SHP77 treated with DMSO at 0.1 percent for 48 hours (cell line): ENCODE results near the gene SCTR.
A peak's percentile ranks its signal among the peaks of the same experiment; 100 is the strongest.

ENCODE experiments used
- DNase-seq: peaks from one replicate; lab custom pipeline; 2025; lab: John Stamatoyannopoulos, UW

SCTR gene

DNA sequence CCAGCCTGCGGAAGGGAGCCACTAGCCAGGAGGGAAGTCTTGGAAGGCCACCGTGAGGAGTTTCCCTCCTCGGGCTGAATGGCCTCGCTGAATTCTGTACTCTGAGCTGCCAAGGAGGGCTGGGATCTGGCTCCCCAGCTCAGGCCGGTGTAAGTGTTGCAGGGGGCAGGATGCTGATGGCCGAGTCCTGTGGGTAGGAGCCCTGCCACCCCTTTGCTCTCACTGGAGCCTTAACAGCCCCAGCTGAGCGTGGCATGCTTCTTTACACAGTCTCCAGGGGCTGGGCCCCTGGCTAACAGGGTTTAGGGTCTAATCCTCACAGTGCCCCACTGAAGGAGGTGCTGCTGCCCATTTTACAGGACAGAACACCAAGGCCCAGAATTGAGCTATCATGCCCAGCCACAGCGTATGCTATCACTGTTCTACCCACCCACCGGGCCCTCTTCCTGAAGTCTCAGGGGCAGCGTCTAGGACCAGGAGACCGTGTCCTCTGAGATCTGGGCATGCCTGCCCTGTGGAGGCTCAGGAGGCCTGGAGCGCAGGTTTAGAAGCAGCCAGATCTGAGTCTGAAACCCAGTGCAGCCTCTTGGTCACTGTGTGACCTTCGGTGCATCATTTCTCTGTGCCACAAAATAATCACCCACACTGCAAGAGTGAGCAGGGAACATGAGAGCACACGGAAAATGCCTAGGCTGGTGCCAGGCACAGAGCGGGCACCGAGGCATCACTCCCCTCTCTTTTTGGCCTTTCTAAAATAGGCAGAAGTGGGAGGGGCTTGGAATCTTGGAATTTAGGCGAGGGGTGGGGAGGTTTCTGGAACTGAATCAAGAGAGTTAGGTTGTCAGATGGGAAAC lies 49.7 kb downstream of the SCTR start:
- no peak for DNase-seq

DNA sequence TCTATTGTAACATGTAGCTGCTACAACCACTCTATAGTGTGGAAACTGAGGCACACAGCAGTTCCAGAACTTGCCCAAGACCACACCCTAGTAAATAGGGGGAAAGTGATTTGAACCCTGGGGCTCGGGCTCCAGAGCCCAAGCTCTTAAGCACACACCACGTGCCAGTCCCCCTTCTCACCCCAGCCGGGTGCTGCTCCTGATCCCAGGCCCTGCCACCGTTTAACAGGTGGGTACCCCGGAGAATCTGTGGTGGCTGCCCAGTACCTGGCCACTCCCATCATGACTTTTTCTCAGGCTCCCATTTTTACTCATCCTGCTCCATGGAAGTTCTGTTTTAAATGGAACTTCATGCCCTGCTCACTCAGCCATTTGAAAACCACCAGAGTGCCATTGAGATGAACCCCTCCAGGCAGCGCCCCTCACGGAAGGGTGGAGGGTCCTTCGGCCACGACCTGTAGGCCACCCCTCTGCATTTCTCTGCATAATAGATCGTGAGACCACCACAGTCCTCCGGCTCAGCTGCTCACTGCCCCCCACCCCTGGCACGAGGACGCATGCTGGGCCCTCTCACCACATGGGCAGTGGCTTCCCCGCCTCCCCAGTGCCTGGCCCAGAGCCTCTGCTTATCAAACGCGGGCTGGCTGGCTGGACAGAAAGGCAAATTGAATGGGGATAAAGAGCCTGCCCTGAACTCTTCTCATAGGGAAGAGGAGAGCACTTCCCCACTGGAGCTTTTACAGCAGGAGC lies 50.5 kb downstream of the SCTR start:
- DNase-seq: no peak

DNA sequence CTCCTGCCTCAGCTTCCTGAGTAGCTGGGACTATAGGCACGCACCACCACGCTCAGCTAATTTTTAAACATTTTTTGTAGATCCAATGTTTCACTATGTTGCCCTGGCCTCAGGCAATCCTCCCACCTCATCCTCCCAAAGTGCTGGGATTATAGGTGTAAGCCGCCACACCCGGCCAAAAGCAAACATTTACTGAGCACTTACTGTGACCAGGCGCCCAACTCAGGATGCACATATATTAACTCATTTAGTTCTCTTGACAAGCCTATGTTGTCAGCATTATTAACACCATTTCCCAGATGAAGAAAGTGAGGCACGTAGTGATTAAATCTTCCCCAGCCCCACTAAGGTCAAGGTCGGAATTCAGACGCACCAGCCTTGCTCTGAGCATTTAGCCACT lies 51.5 kb downstream of the SCTR start:
- DNase-seq: no peak

DNA sequence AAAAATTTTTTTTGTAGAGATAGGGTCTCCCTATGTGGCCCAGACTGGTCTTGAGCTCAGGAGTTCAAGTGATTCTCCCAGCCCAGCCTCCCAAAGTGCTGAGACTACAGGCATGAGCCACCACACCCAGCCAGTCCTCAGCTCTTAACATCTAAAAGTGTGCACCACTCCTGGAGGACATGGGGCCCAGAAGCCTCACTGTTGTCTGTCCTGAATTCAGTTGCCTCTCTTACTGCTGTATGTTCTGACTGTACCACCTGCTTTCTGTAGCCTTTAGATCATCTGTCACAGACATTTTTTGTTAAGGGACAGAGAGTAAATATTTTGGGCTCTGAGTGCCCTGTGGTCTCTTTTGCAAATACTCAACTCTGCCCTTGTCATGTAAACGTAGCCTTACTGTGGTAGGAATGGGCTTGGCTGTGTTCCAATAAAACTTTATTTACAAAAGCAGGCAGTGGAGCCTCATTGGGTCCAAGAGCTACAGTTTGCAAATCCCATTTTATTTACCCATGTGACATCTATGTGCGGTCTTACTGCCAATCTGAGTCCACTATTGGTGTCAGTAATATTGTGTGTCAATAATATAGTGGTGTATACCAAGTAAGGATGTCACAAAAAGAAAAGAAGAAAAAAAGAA lies 54.5 kb downstream of the SCTR start:
- DNase-seq: peak; percentile 96

DNA sequence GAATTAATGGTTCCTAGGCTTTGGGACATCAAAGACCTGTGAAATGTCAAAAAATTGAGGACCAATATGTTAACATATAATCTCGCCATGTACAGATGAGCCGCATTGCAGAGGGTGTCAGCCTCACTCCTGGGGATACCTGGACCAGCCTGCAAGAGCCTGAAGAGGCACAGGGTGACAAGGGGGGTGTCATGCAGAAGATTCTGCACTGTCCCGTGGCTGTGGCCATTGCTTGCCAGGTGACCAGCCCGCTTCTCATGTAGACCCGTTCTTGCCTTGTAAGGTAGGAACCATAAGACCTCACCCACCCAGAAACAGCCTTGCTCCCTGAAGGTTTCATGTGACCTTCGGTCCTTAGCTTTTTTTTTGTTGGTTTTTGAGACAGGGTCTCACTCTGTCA lies 55.2 kb downstream of the SCTR start:
- DNase-seq: no peak

DNA sequence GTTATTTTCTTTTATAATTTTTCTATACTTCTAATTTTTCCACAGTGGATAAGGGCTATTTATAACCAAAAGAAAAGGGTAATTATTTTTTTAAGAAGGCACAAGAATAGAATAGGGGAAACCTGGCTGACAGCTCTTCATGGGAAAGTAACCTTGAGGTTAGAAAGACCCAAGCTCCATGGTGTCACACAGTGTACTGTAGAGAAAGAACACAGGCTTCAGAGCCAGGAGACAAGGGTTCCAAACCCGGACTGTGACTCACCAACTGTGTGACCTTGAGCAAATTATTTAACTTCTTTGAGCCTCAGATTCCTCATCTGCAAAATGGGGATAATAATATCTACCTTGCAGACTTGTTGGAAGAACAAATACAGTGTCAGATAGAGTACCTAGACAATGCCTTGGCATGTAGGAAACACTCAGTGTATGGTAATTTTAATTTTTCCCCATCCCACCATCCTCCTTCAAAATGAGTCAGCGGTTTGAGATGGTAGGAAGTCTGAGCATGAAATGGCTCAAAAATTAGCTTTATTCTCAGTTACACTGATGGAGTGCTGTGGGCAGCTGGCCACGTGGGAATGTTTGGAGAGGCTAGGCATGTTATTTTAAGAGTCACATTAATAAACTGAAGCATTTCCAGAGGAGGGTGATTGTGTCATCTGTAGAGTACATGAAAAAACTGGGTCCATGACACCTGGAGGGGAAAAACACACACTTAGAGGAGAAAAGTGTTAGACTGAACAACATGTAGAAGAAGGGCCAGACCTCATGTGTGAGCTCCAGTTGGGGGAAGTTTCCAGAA lies 55.9 kb downstream of the SCTR start:
- DNase-seq: peak; percentile 13

DNA sequence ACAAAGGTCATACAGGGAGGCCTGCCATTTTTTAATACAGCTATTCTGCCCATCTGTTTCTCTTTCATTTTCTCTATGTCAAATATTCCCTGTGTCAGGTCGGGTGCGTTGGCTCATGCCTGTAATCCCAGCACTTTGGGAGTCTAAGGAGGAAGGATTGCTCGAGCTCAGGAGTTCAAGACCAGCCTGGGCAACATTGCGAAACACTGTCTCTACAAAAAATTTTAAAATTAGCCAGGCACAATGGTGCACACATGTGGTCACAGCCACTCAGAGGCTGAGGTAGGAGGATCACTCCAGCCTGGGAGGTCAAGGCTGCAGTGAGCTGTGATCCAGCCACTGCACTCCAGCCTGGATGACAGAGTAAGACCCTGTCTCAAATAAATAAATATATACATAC lies 57.9 kb downstream of the SCTR start:
- DNase-seq: no peak

DNA sequence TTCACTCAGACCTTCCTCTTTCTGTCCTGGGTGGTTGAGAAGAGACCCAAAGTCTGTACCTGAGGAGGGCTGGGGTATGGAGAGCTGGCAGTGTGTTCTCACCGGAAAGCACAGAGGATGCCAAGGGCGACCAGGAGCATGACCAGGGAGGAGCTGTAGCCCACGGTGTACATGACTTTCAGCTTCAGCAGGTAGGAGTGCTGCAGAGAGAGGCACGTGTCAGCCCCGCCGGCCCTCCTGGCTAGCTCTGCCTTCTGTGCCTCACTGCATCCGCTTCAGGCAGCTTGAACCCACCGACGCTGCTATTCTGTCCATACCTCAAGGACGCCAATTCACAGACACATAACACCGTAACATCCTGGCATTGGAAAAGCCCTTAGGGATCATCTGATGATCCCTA lies 58.6 kb downstream of the SCTR start:
- DNase-seq: no peak

DNA sequence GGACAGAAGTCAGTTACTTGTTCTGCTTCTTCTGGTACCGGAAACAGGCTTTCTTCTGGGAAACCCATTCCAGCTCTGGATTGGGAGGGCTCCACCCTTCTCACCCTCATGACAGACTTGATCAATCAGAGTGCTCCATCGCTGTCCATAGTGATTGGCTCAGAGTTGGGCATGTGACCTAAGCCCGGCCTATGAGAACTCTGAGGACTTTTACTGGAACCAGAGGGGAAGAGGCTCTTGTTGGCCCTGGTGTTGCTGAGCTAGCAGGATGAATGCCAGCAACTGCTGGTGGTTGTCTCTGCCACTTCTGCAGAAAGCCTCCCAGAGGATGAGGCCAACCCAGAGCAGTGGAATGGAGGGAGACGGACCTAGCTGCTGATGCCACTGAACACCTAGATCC lies 59.3 kb downstream of the SCTR start:
- DNase-seq: no peak

DNA sequence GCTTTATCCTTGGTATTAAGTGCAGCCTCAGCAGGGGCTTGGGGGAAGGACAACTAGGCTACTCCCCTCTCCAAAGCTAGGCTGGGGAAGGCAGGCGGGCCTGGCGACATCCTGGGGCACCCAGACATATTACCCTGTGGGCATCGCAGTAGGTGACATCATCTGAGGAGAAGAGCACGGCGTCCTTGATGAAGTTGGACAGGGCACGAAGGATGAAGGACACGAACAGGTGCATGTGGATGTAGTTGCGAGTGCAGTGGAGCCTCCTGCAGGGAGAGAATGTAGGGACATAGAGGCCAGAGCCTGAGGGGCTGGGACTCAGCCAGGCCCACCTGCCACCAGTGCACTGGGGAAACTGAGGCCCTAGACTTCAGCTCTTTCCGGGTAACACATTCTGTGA lies 60.3 kb downstream of the SCTR start:
- no peak for DNase-seq

DNA sequence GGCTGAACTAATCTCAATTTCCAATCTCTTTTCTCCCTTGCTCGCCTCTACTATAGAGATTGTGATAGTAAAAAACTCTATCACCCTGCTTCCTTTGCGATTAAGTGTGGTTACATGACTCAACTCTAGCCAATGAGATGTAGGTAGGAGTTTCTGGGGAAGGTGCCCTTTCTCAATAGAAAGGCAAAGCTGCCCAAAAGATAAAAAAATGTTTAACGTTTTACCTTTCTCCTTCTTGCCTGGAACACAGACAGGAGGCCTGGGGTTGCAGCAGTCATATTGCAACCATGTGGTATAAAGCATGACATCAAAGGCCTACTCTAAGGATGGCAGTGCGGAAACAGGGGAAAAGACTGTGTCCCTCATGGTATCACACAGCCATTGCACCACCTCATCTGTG lies 61.1 kb downstream of the SCTR start:
- DNase-seq: no peak

DNA sequence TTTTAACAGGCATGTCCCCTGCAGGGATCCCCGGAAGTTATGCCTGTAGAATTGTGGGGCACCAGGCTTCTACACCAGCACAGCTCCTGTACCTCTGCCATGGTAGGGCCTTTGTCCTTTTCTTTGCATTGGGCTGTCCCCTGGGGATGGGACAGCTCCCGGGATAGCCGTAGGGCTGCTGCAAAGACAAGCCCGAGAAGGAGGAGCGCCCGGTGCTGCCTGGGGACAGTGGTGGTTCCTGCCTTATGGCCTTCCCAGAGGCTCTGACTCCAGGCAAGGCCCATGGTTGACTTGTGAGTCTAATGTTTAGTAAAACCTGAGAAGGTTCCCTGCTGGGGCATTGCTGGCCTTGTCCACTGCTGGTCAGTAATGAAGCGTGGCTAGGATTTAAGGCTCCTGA lies 61.7 kb downstream of the SCTR start:
- no peak for DNase-seq

DNA sequence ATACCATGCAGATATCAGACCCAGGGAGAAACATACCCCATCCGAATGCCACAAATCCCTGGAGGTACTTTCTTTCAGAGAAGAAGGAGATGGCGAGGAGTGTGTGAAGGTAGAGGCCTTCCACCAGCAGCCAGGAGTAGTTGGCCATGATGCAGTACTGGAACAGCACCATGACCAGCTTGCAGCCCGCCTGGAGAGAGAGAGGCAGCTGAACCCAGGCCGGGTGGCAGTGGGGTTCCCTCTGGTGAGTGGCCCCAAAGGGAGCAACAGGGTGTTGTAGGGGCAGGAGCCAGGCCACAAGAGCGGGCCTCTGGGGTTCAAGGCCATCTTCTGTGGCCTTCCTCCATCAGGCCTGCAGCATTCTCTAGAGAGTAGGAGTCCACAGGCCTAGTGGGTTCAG lies 62.5 kb downstream of the SCTR start:
- DNase-seq: no peak

DNA sequence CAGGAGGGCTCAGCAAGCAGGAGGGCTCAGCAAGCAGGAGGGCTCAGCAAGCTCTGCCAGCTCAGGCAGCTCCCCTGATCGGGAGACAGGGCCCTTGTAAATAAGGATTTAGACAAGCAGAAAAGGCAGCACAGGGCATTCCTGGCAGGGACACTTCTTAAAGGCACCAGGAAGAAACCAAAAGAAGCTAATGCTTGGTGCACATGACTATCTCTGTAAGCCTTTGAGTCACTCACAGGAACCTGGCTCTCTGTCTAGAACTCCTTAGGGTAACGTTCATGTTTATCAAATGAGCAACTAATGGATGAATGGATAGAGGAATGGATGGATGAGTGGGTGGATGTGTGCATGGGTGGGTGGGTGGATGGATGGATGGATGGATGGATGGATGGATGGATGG lies 64.2 kb downstream of the SCTR start:
- no peak for DNase-seq

DNA sequence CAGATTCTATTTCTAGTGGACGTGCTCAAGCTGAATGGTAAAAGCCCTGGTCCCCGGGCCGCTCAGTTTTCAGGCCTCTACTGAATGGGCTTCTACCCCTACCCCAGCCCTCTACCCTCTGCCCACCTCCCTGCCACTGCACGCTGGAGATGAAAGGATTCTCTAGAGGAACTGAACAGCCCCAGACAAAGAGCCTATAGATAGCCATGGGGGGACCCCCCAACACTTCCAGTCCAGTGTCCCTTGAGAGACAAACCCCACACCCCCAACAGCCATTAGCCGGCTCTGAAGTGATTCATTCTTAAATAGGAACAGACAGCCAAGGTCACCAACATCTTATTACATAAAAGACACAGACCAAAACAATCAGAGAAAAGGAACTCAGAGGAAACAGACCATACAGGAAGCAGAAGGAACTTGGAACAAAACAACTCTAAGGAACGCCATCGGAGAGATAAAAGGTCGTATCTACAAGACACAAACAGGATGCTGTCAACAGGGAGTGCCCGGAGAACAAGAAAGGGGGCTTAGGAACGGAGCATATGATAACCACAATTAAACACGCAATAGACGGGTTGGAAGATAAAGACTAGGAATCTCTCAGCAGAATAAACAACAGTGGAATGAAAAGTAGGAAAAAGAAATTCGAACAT lies 69.1 kb downstream of the SCTR start:
- DNase-seq: no peak

DNA sequence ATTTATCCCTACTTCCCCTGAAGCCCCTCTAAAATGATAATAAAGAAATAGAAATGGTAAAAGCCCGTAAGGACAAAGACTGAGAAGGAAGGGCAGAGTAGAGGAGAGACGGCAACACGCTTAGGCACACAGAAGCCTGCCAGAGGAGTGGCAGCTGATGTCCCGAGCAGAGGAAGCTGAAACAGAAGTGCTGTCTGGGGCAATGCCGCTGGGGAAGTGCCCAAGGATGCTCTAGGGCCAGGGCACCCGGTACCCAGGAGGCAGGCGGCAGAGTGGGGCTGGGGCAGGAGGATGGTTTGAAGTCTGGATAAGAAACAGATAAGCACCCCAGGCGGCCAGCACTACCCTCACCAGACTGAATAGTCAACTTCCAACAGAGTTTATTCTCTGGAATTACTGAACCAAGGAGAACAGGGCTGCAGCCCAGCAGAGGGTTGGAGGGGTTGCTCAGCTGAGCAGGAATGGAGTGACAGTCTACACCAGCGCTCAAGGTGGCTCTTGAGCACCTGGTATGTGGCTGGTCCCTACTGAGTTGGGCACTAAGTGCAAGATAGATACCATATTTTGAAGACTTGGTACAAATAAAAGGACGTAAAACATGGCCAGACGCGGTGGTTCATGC lies 70.2 kb downstream of the SCTR start:
- no peak for DNase-seq

DNA sequence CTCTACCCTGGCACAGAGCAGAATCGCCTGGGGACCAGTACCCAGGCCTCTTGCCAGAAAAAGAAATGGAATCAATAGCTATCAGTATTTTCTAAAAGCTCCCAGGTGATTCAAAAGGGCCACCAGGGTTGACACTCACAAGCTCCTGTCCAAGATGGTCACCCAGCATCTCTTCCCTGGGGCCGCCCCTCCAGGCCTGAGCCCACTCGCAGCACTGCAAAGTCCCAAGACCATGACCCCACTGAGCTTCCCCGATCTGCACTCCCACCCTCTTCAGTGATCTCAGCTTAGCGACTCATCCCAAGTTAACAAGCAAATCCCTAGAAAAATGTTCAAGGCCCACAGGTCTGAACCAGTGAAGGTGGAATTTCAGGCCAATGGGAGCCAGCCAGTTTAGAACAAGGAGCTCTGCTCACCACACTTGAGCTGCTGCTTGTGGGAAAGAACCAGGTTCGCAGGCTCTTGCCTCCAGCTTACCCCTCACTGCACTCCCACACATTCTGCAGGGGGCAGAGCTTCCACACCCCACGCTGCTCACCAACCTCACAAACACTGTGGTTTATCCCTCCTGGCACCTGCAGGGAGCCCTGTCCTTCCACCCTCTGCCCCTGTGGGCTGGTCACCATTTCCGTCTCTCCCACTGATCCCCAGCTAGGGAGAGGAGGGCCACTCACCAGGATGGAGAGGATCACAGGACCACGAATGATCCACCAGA lies 72.8 kb downstream of the SCTR start:
- DNase-seq: no peak

DNA sequence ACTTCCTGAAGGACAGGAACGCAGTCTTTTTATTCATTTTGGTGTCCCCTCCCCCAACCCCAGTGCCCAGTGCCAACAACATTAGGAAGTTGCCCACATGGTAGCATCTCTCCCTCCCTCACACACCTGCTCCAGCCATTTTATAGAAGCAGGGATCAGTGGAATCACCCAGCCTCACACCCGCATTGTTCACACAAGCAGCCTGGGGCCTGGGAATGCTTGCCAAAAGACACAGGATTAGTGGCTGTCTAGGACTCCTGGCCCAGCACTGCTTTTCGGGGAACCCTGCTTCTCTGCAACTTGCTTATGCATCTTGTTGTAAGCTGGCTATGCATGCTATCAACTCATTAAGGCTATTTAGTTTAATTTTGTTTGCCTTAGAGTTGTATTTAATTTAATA lies 74.8 kb downstream of the SCTR start:
- DNase-seq: no peak

DNA sequence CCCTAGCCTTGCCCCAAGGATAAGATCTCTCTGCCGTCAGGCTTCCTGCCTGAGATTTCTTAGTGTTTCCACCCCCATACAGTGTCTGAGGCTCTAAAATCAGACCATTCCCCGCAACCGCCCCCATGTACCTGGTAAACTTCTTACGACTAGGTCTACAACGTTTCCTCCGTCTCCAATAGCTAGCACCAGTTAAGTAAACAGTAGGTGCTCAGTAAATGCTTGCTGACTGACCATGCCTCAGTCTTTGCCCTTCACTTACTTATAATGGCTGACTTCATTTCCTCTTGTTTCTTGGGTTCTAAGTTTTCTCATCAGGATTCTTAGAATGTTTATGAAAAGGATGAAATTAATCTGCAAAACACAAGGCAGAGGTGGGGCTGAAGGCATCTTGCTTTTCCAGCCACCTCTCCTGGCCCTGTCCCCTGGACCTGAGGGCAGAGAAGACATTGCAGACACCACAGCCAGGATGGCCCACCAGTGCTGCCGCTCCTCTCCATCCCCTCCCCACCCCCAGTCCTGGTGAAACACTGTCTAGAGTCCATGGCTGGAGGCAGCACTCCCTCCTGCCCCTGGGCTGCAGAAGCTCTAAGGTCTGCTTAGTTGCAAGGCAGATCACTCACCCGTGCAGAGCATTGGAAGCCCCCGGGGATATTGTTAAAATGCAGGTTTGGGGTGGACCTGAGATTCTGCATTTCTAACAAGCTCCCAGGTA lies 75.7 kb downstream of the SCTR start:
- DNase-seq: no peak

DNA sequence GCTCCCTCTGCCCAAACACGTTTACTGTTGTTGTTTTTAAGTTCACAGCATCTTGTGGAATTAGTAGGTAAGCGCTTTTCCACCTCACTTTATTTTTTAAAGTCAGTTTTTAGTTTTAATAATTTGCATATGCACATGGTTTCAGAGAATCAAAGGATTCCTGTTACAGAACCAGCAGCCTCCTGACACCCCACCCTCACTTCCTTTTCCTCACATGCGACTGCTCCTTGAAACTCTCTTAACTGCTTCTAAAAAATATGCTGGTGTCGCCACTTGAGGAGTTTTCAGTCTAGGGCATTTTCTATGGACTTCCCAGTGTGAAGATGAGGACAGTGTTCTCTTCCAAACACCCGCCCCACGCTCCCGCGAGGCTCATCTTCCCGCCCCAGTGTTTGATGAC lies 78.2 kb downstream of the SCTR start:
- DNase-seq: no peak
